ENCODE results near the gene LRRC75B.

GRCh38 chr22:24548812-24549211 is 44.1 kb downstream of the LRRC75B start:
- no peak for TF ChIP-seq CTCF (IDR thresholded peaks at IDR 0.05; ENCODE audit: extremely low read depth in 1 of 2, insufficient read depth in 1 of 2, low read depth in 1 of 2, low read length in 2 of 2)
- no peak for TF ChIP-seq POLR2A (IDR thresholded peaks at IDR 0.05; ENCODE audit: low read depth, low read length)
- TF ChIP-seq EZH2 (IDR thresholded peaks at IDR 0.05; ENCODE audit: borderline replicate concordance, low read depth, low read length, severe bottlenecking): no peak
- TF ChIP-seq POLR2AphosphoS5 (IDR thresholded peaks at IDR 0.05; ENCODE audit: insufficient read depth, low read depth, low read length): no peak
- no peak for TF ChIP-seq MAX (IDR thresholded peaks at IDR 0.05; ENCODE audit: insufficient read depth, insufficient read length)
- TF ChIP-seq GATA2 (IDR thresholded peaks at IDR 0.05; ENCODE audit: insufficient read depth, insufficient read length, low read depth, low read length): no peak
- no peak for TF ChIP-seq FOS (IDR thresholded peaks at IDR 0.05; ENCODE audit: borderline replicate concordance, insufficient read depth, low read length)
